ENCODE data around the gene SAT2.
"Not testable (repeated sequence)": the region's sequence is repeated elsewhere in the genome, so short reads cannot be mapped to it uniquely, and the experiment has no call there.

- not testable (repeated sequence) for TF ChIP-seq CTCF, POLR2A (IDR thresholded peaks at IDR 0.05)
Observed at GRCh38 chr17:7597561-7597960, 30.1 kb downstream of the SAT2 start.
